ENCODE results near the gene C1orf87. TPM values are rescaled to one million over a fixed set of nuclear protein-coding genes. Genes with fewer than 3 reads are reported as not detected.

C1orf87 gene
- total RNA-seq, 1 donor, result not detected

GRCh38 chr1:60066001-60066400, 7.6 kb downstream of the C1orf87 start:
- H3K4me3 ChIP-seq (ENCODE audit: low read depth, low read length), result no peak overlapping the region
- DNase-seq (ENCODE audit: low read depth), result peak; percentile 82
- TF ChIP-seq, protein P1, sequence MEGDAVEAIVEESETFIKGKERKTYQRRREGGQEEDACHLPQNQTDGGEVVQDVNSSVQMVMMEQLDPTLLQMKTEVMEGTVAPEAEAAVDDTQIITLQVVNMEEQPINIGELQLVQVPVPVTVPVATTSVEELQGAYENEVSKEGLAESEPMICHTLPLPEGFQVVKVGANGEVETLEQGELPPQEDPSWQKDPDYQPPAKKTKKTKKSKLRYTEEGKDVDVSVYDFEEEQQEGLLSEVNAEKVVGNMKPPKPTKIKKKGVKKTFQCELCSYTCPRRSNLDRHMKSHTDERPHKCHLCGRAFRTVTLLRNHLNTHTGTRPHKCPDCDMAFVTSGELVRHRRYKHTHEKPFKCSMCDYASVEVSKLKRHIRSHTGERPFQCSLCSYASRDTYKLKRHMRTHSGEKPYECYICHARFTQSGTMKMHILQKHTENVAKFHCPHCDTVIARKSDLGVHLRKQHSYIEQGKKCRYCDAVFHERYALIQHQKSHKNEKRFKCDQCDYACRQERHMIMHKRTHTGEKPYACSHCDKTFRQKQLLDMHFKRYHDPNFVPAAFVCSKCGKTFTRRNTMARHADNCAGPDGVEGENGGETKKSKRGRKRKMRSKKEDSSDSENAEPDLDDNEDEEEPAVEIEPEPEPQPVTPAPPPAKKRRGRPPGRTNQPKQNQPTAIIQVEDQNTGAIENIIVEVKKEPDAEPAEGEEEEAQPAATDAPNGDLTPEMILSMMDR (IDR thresholded peaks at IDR 0.05; ENCODE audit: insufficient read depth, low read depth, low read length), result no peak

DNA sequence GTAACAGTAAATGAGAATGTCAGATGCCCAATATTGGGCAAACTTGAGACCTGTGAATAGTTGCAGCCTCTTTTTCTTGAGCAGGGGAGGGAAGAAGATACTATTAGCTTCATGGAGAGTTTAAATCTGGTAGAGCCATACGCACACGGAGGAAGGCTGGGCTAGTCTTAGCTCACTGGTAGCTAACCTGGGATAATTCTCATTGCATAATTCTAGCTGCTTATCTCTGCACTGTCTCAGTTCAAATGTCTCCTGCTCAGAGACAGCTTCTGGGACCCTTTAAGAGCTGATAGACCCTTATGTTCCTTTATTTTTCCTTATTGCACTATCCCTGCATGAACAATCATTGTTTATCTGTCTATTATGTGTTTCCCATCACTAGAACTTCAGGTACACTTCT, 8.4 kb downstream of the C1orf87 start:
- DNase-seq (ENCODE audit: low read depth), result no peak
- TF ChIP-seq, protein P1 (IDR thresholded peaks at IDR 0.05; ENCODE audit: insufficient read depth, low read depth, low read length), result no peak
- no peak overlapping the region for H3K4me3 ChIP-seq (ENCODE audit: low read depth, low read length)

DNA sequence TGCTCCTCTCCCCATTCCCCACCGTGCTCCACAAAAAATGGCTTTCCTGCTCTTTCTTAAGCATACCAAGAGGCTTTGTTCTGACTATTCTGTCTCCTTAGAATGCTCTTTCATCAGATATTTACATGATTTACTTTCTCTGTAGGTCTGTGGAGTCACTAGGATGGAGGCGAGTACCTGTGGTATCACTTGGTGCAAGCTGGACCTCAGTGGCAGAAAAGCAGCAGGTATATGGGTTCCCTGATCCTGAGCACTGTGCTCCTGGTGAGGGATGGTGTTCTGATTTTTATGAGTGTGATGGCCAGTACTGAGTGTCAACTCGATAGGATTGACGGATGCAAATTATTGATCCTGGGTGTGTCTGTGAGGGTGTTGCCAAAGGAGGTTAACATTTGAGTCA, 10.0 kb downstream of the C1orf87 start:
- H3K4me3 ChIP-seq (ENCODE audit: low read depth, low read length), result no peak overlapping the region
- no peak for DNase-seq (ENCODE audit: low read depth)
- TF ChIP-seq, protein P1 (IDR thresholded peaks at IDR 0.05; ENCODE audit: insufficient read depth, low read depth, low read length), result no peak

DNA sequence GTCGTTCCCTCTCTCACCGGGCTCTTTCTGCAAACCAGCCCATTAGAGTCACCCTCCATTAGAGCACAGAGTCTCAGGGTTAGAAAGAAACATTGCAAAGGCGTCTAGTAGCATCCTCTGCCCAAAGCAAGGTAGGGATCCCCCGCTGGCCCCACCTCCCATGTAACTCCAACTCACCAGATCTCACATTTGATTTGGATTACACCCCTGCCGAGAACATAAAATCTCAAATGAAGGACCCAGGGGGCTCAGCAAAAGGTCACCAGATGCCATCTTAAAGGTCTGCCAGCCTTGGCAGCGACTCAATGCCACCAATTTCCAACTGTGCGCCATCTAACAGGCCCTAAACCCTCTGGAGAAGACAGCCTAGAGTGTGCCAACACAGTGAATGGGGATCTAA, 14.1 kb downstream of the C1orf87 start:
- TF ChIP-seq, protein P1 (IDR thresholded peaks at IDR 0.05; ENCODE audit: insufficient read depth, low read depth, low read length), result no peak
- DNase-seq (ENCODE audit: low read depth), result no peak
- H3K4me3 ChIP-seq (ENCODE audit: low read depth, low read length), result no peak overlapping the region

GRCh38 chr1:60055336-60055735, 18.2 kb downstream of the C1orf87 start:
- no peak overlapping the region for H3K4me3 ChIP-seq (ENCODE audit: low read depth, low read length)
- TF ChIP-seq, protein P1 (IDR thresholded peaks at IDR 0.05; ENCODE audit: insufficient read depth, low read depth, low read length), result no peak
- DNase-seq (ENCODE audit: low read depth), result peak; percentile 61

- no peak for DNase-seq (ENCODE audit: low read depth)
- TF ChIP-seq, protein P1 (IDR thresholded peaks at IDR 0.05; ENCODE audit: insufficient read depth, low read depth, low read length), result no peak
- H3K4me3 ChIP-seq (ENCODE audit: low read depth, low read length), result no peak overlapping the region
Observed at GRCh38 chr1:60054374-60054773, 19.2 kb downstream of the C1orf87 start.

- TF ChIP-seq, protein P1 (IDR thresholded peaks at IDR 0.05; ENCODE audit: insufficient read depth, low read depth, low read length), result no peak
- no peak overlapping the region for H3K4me3 ChIP-seq (ENCODE audit: low read depth, low read length)
- peak; percentile 13 for DNase-seq (ENCODE audit: low read depth)
Observed at GRCh38 chr1:60052601-60053000, 21.0 kb downstream of the C1orf87 start.
